A549 (cell line): ENCODE data around the gene KANTR.

ENCODE experiments used
- CTCF ChIP-seq: fragments of >200 bp; sonication (Bioruptor Twin); formaldehyde crosslinking; IDR thresholded peaks from 3 replicates; pipeline ENCODE4 v1.5.1; 2016
- E2F6 ChIP-seq: IDR thresholded peaks from 2 replicates; pipeline ENCODE4 v1.6.1; 2012; ENCODE audit warnings: low read depth, borderline replicate concordance
- FOSL2 ChIP-seq, 2 experiments: fragments of 450-650 bp in 1 of 2; fragments of >200 bp in 1 of 2; sonication (Bioruptor Twin) in 1 of 2; formaldehyde crosslinking; IDR thresholded peaks; 2 replicates each; pipeline versions ENCODE4 v1.5.0 to v1.6.1; 2016 to 2020; ENCODE audit warnings: mild to moderate bottlenecking in 1 of 2, moderate library complexity in 1 of 2
- HOXA7 ChIP-seq: fragments of 250-450 bp; sonication (Bioruptor Pico); IDR thresholded peaks from 2 replicates; pipeline ENCODE4 v1.5.0; 2020; ENCODE audit warnings: mild to moderate bottlenecking, moderate library complexity
- JUNB ChIP-seq: fragments of >200 bp; sonication (Bioruptor Twin); formaldehyde crosslinking; IDR thresholded peaks from 2 replicates; pipeline ENCODE4 v1.6.1; 2016
- KDM5A ChIP-seq: fragments of 200-600 bp; sonication (generic); IDR thresholded peaks from 2 replicates; pipeline ENCODE4 v1.6.1; 2016; ENCODE audit warnings: antibody characterized with exemption, mild to moderate bottlenecking
- MAFK ChIP-seq: fragments of 450-650 bp; IDR thresholded peaks from 2 replicates; pipeline ENCODE4 v1.6.1; 2014; ENCODE audit not compliant: partially characterized antibody
- NR3C1 ChIP-seq: fragments of >200 bp; sonication (Bioruptor Twin); formaldehyde crosslinking; IDR thresholded peaks from 3 replicates; pipeline ENCODE4 v1.6.1; 2017
- POLR2A ChIP-seq: IDR thresholded peaks from 2 replicates; pipeline ENCODE4 v1.6.1; 2012; ENCODE audit warnings: mild to moderate bottlenecking, low read length
- RAD21 ChIP-seq, 2 experiments: fragments of >200 bp in 1 of 2; sonication (Bioruptor Twin) in 1 of 2; formaldehyde crosslinking in 1 of 2; IDR thresholded peaks in 1 of 2; conservative IDR thresholded peaks in 1 of 2; 2 replicates in 1 of 2; 3 replicates in 1 of 2; pipeline ENCODE4 v1.6.1; 2012 to 2018; ENCODE audit warnings: inconsistent platforms in 1 of 2
- TP53 ChIP-seq: fragments of 250-450 bp; sonication (Bioruptor Pico); IDR thresholded peaks from 2 replicates; pipeline ENCODE4 v1.5.0; 2021; ENCODE audit warnings: mild to moderate bottlenecking, moderate library complexity

- TF ChIP-seq CTCF (no peak), TP53 (CRISPR knock-in tag) (no peak), HOXA7 (CRISPR knock-in tag) (no peak), RAD21 (conservative IDR thresholded peaks at IDR 0.05 in 1 of 2, IDR thresholded peaks at IDR 0.05 in 1 of 2) (no peak), E2F6 (no peak), FOSL2 (IDR thresholded peaks at IDR 0.05) (no peak), FOSL2 (CRISPR knock-in tag; IDR thresholded peaks at IDR 0.05) (no peak), JUNB (no peak), NR3C1 (no peak), POLR2A (no peak), KDM5A (no peak), MAFK (no peak)
Observed at GRCh38 chrX:53087388-53087831, 6.5 kb upstream of the KANTR start.
